Subcutaneous abdominal adipose tissue (tissue), 5 donors: ENCODE results near the gene TBL2.
A peak's percentile ranks its signal among the peaks of the same experiment; 100 is the strongest.
"Not testable (repeated sequence)": the region's sequence is repeated elsewhere in the genome, so short reads cannot be mapped to it uniquely, and the experiment has no call there.

Experiments
- H3K27ac ChIP-seq: one replicate; pipeline ENCODE4 v1.7.0; 2013; ENCODE audit warnings: low read depth, mild to moderate bottlenecking, inconsistent platforms, low read length, moderate library complexity
- H3K27me3 ChIP-seq, 5 donors: one replicate each; pipeline ENCODE4 v1.7.0; 2013; ENCODE audit warnings: low read length in 5 of 5, inconsistent platforms in 1 of 5; ENCODE audit not compliant: control insufficient read depth in 5 of 5, insufficient read depth in 4 of 5
- H3K36me3 ChIP-seq, 5 donors: one replicate each; pipeline ENCODE4 v1.7.0; 2013; ENCODE audit warnings: low read length in 5 of 5; ENCODE audit not compliant: control insufficient read depth in 5 of 5, insufficient read depth in 5 of 5
- H3K4me1 ChIP-seq, 5 donors: one replicate each; pipeline ENCODE4 v1.7.0; 2013; ENCODE audit warnings: low read length in 5 of 5, mild to moderate bottlenecking in 3 of 5, moderate library complexity in 1 of 5; ENCODE audit not compliant: control insufficient read depth in 5 of 5, insufficient read depth in 5 of 5
- H3K4me3 ChIP-seq, 5 donors: one replicate each; pipeline ENCODE4 v1.7.0; 2013; ENCODE audit warnings: low read length in 5 of 5, low read depth in 1 of 5
- H3K9ac ChIP-seq, 5 donors: one replicate each; pipeline ENCODE4 v1.7.0; 2013; ENCODE audit warnings: low read length in 5 of 5, mild to moderate bottlenecking in 4 of 5, moderate library complexity in 3 of 5
- H3K9me3 ChIP-seq, 5 donors: one replicate each; pipeline ENCODE4 v1.7.0; 2013; ENCODE audit warnings: low read length in 5 of 5; ENCODE audit not compliant: control insufficient read depth in 5 of 5
- donor health status: healthy.
- donor health status: healthy.
- donor health status: healthy.
- donor health status: healthy.
- donor health status: healthy.

Gene TBL2

DNA sequence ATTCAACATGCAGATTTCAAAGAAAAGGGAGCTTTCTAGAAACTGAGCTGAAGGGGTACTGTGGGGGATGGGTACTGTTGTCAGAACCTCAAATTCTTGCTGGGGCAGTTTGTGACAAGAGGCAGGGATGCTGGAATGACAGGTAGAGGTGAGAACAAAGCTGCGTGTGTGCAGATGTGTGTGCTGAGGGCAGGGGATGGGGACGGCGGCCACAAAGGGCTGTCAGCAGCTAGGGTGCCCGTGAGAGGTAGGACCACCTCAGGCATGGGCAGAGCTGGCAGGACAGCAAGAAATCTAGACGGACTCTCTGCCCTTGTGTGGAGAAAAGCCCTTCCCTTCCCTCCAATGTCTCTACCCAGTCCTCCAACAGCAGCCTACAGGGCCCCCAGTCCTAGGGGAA is 41.9 kb downstream of the TBL2 start:
- Histone ChIP-seq H3K9me3 (no peaks in the 10 kb centered on the region), H3K27ac (no peak overlapping the region), H3K4me1 (no peaks in the 10 kb centered on the region), H3K36me3 (peaks cover 5 to 65% (median 53%) of the 10 kb centered on the region in 5 donors), H3K9ac (no peak overlapping the region), H3K27me3 (no peaks in the 10 kb centered on the region), H3K4me3 (no peak overlapping the region)

DNA sequence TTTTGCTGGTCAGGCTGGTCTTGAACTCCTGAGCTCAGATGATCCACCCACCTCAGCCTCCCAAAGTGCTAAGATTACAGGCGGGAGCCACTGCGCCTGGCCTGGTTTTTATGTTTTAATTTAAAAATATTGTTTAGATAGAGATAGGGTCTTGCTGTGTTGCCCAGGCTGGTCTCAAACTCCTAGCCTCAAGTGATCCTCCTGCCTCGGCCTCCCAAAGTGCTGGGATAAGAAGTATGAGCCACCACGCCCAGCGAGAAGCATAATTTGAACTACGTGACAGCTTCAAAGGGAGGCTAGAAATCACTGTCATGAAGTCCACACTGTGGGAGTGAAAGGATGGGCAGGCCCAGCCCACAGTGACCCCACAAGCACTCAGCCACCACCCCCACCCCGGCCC is 42.5 kb downstream of the TBL2 start:
- H3K27me3 ChIP-seq, H3K27ac ChIP-seq: not testable (repeated sequence)
- peaks cover 5 to 62% (median 51%) of the 10 kb centered on the region in 5 donors for H3K36me3 ChIP-seq

DNA sequence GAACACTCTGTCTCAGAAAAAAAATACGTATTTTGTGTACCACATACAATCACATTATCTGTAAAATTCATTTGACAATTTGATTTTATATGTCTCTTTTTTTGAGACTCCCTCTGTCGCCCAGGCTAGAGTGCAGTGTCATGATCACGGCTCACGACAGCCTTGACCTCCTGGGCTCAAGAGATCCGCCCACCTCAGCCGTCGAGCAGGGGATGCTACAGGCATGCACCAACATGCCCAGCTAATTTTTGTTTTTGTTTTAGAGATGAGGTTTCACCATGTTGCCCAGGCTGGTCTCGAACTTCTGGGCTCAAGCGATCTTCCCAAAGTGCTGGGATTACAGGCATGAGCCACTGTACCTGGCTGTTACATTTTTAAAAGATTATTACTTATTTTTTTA is 44.6 kb downstream of the TBL2 start:
- Histone ChIP-seq H3K4me1 (no peaks in the 10 kb centered on the region), H3K4me3 (no peak overlapping the region), H3K36me3 (peaks cover 2 to 45% (median 35%) of the 10 kb centered on the region in 5 donors), H3K27ac (no peak overlapping the region), H3K27me3 (no peaks in the 10 kb centered on the region), H3K9me3 (no peaks in the 10 kb centered on the region), H3K9ac (no peak overlapping the region)

More for the DNA sequence above, 42.5 kb downstream of the TBL2 start:
- not testable (repeated sequence) for H3K9me3 ChIP-seq, H3K9ac ChIP-seq, H3K4me1 ChIP-seq, H3K4me3 ChIP-seq

DNA sequence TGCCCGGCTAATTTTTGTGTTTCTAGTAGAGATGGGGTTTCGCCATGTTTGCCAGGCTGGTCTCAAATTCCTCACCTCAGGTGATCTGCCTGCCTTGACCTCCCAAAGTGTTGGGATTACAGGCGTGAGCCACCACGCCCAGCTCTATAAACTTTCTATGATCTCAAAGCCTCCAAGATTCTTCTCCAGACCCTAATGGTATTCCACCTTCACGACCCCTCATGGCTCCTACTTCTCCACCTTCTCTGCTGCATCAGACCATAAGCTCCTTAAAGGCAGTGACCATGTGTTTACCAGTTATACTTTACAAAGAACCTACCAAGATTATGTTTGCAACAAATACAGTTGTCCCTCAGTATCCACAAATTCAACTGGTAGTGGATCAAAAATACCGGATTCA is 46.2 kb downstream of the TBL2 start:
- H3K9me3 ChIP-seq: no peaks in the 10 kb centered on the region
- H3K4me3 ChIP-seq: no peak overlapping the region
- no peak overlapping the region for H3K27ac ChIP-seq
- no peaks in the 10 kb centered on the region for H3K27me3 ChIP-seq
- no peak overlapping the region for H3K9ac ChIP-seq
- H3K36me3 ChIP-seq: peaks cover 0 to 30% (median 20%) of the 10 kb centered on the region in 5 donors
- peaks cover 0 to under 1% (median 0%) of the 10 kb centered on the region in 5 donors for H3K4me1 ChIP-seq

DNA sequence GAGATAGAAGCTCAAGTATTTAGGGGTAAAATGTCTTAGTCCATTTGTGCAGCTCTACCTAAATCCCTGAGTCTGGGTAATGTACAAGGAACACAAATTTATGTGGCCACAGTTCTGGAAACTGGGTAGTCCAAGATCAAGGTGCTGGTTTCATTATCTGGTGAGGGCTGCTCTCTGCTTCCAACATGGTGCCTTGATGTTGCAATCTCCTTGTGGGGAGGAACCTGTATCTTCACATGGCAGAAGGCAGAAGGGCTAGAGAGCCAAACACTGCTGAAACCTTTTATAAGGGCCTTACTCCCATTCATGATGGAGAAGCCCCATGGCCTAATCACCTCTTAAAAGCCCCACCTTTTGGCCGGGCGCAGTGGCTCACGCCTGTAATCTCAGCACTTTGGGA is 47.6 kb downstream of the TBL2 start:
- Histone ChIP-seq H3K9me3 (no peaks in the 10 kb centered on the region), H3K4me1 (peaks cover 0 to 4% (median 2%) of the 10 kb centered on the region in 5 donors), H3K36me3 (peaks cover 0 to 15% (median 7%) of the 10 kb centered on the region in 5 donors), H3K9ac (no peak overlapping the region), H3K4me3 (no peak overlapping the region), H3K27me3 (no peaks in the 10 kb centered on the region), H3K27ac (no peak overlapping the region)

DNA sequence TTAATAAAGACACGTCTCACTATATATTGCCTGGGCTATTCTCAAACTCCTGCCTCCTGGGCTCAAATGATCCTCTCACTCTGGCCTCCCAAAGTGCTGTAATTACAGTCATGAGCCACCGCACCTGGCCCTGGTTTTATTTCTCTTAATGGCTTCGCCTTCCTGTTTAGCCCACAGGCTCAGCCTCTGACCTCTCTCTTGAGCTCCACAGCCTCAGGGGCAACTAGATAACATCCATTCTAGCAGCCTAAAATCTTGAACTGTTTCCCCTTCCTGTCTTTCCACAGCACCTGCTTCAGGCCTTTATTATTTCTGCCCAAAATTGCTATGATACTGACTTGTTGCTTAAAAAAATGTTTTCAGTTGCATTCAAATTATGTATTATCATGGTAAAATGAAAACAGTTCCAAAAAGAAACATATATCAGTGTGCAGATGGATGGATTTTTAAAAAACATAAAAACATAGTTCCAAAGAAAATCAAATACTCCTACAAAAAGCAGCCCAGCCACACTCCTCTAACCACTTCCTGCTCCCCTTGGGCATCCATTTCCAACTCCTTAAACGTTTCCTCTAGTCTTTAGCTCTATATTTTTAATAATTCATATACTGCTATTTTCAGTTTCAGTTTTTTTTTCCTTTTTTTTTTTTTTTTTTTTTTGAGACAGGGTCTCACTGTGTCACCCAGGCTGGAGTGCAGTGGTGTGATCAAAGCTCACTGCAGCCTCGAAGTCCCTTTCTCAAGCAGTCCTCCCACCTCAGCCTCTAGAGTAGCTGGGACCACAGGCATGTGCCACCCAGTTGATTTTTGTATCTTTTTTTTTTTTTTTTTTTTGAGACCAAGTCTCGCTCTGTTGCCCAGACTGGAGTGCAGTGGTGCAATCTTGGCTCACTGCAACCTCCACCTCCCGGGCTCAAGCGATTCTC is 51.2 kb downstream of the TBL2 start:
- no peaks in the 10 kb centered on the region for H3K36me3 ChIP-seq
- H3K4me1 ChIP-seq: peaks cover 0 to 18% (median 8%) of the 10 kb centered on the region in 5 donors
- H3K9me3 ChIP-seq: no peaks in the 10 kb centered on the region
- no peak overlapping the region for H3K27ac ChIP-seq
- no peak overlapping the region for H3K4me3 ChIP-seq
- H3K9ac ChIP-seq: peak overlapping the region in 1 of 5 donors; percentile 35
- H3K27me3 ChIP-seq: no peaks in the 10 kb centered on the region

DNA sequence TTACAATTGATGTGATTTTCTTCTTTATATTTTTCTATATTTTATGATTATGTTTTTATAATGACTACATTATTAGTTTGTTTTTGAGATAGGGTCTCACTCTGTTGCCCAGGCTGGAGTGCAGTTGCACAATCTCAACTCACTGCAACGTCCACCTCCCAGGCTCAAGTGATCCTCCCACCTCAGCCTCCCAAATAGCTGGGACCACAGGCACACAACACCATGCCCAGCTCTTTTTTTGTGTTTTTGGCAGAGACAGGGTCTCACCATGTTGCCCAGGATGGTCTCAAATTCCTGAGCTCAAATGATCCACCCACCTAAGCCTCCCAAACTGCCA is 52.3 kb downstream of the TBL2 start:
- not testable (repeated sequence) for H3K36me3 ChIP-seq, H3K9ac ChIP-seq, H3K4me3 ChIP-seq, H3K27ac ChIP-seq, H3K9me3 ChIP-seq, H3K27me3 ChIP-seq
- H3K4me1 ChIP-seq: peaks cover 0 to 22% (median 9%) of the 10 kb centered on the region in 5 donors

DNA sequence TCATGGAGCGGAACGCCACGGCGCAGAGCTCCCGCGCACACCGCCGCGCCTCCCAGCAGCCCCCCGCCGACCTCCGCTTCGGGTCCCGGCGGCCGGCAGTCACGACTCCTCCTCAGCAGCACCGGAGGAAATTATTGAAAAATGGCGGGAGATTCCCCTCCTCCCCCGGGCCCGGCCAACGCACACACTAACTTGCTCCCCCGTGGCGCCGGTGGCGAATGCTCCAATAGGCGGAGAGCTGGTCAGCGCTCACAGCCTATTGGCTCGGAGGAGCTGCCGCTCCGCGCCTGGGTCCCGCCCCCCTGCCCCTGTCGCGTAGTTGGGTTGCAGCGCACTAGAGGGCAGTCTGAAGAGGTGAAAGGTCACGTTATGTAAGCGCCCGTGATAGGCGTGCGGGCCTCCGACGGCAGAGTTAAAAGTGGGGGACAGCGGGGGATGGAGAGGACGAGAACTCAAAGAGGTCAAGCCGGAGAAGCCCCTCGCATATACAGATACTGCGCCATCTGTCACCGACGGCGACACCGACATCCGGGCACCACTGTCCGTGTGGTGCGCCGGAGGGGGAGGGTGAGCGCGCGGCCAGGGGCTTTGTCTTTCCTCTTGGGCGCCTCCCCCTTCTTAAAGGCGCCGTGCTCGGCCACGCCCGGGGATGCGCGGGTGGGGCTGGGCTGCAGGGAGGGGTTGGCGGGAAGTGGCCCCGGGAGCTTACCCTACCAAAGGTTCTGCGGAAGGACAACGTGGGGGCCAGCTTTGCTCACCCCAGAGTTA is 56.1 kb downstream of the TBL2 start, which contains the start of gene BAZ1B:
TSS of gene BAZ1B (minus strand) at position 189 of the 768 bp plus-strand sequence. CDS start 360 bp downstream, outside the sequence.
- Histone ChIP-seq H3K9ac (peak within 1 kb of the TSS; percentile 81 to 91 (median 84)), H3K9me3 (no peaks in the 10 kb centered on the region), H3K36me3 (peaks cover 0 to 3% (median 0%) of the 10 kb centered on the region in 5 donors), H3K4me1 (peaks cover 5 to 54% (median 36%) of the 10 kb centered on the region in 5 donors), H3K4me3 (peak within 1 kb of the TSS; percentile 78 to 89 (median 86)), H3K27ac (peak within 1 kb of the TSS; percentile 88), H3K27me3 (no peaks in the 10 kb centered on the region)

DNA sequence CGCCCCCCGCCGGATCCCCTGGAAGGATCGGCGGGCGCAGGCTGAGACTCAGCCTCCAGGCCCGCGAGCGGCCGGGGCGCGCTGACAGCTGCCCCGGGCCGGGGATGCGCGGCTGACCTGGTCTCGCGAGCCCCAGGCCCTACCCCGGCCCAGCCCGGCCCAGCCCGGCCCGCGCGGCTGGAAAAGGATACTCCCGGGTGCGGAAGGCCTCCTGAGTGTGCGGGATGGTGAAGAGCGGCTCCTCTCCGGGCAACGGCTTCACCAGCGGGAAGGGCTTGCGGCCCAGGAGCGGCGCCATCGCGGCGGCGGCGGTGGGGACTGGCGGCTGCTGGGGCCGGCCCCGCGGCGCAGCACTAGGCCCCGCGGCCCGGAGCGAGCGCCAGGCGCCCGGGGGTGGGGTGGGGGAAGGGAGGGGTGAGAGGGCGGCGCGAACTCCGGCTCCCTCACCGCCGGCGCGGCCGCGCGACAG is 56.7 kb downstream of the TBL2 start:
- Histone ChIP-seq H3K4me3 (peak overlapping the region in 4 of 5 donors; percentile 78 to 89 (median 84)), H3K9me3 (no peaks in the 10 kb centered on the region), H3K4me1 (peaks cover 5 to 51% (median 36%) of the 10 kb centered on the region in 5 donors), H3K9ac (peak overlapping the region in 4 of 5 donors; percentile 55 to 91 (median 86)), H3K27me3 (no peaks in the 10 kb centered on the region), H3K36me3 (peaks cover 0 to 6% (median 3%) of the 10 kb centered on the region in 5 donors), H3K27ac (peak overlapping the region; percentile 88)
